NB4 (cell line): ENCODE data around the gene CHRNA5.

Source experiments
- POLR2A ChIP-seq: IDR thresholded peaks from 2 replicates; pipeline ENCODE4 v1.6.1; 2011; ENCODE audit warnings: mild to moderate bottlenecking; ENCODE audit not compliant: insufficient read length; ENCODE audit errors: extremely low read depth
- TF ChIP-seq, protein P1 (sequence below): IDR thresholded peaks from one replicate; pipeline ENCODE4 v1.5.1; 2012; ENCODE audit warnings: low read depth, low read length

DNA sequence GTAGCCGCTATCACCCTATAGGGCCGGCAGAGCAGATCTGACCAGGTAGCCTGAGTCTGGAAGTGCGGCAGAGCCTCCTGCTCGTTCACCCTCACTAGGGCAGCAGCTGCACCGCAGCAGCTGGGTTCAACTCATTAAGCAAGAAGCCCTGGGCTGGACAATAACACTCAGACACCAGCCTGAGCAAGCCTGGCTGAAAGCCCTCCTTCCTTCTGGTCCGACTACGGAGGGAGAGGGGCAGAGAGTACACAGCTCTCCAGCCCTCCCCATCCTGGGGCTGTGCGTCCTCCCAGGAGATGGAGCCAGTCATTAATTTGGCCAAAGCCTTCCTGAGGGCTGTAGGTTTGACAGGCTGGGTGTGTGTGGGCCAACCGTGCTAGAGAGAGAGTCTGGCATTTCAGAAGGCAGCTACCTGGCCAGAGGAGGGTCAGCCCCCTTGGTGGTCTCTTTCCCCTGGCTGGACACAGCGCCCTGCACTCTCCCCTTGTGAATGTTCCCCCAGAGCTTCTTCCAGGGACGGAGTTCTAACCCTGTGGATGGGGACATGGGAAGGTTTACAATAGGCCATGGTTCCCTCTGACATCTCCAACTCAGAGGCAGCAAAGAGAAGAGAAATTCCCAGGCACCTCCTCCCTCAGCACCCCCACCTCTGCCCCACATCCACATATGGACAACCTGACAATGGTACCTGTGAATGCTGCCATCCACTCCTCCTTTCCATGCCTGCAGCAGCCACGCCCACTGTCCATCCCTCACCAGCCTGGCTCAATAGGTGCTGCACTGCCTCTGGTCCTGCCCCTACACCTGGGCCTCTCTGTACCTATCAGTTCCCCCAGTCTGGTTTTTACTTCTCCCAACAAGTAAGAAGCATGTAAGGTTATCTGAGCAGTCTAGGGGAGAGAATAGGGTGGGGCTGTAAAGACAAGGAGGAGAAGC lies 69.2 kb downstream of the CHRNA5 start:
- TF ChIP-seq, protein P1, sequence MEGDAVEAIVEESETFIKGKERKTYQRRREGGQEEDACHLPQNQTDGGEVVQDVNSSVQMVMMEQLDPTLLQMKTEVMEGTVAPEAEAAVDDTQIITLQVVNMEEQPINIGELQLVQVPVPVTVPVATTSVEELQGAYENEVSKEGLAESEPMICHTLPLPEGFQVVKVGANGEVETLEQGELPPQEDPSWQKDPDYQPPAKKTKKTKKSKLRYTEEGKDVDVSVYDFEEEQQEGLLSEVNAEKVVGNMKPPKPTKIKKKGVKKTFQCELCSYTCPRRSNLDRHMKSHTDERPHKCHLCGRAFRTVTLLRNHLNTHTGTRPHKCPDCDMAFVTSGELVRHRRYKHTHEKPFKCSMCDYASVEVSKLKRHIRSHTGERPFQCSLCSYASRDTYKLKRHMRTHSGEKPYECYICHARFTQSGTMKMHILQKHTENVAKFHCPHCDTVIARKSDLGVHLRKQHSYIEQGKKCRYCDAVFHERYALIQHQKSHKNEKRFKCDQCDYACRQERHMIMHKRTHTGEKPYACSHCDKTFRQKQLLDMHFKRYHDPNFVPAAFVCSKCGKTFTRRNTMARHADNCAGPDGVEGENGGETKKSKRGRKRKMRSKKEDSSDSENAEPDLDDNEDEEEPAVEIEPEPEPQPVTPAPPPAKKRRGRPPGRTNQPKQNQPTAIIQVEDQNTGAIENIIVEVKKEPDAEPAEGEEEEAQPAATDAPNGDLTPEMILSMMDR: no peak
- TF ChIP-seq POLR2A: no peak
